ENCODE results near the gene ZNF705A. TPM values are rescaled to one million over a fixed set of nuclear protein-coding genes. Genes with fewer than 3 reads are reported as not detected.
"Not testable (repeated sequence)": the region's sequence is repeated elsewhere in the genome, so short reads cannot be mapped to it uniquely, and the experiment has no call there.

ZNF705A gene
- total RNA-seq, 2 experiments from 2014 or later: not detected

GRCh38 chr12:8146442-8146771 is 10.4 kb upstream of the ZNF705A start:
- Mint-ChIP-seq H3K9me3 (peaks cover 6% of the 10 kb centered on the region), H3K36me3 (ENCODE audit: low read depth) (peaks cover 8% of the 10 kb centered on the region), H3K27me3 (ENCODE audit: low read depth) (peaks cover 3% of the 10 kb centered on the region), H3K4me3 (no peak overlapping the region), H3K4me1 (ENCODE audit: low read depth) (no peaks in the 10 kb centered on the region), H3K27ac (no peak overlapping the region)
- no peak for DNase-seq
- CTCF ChIA-PET: no interaction called here
- intact Hi-C loops (cut with micrococcal nuclease): no loop called here

GRCh38 chr12:8154526-8154925 is 2.3 kb upstream of the ZNF705A start:
- no peaks in the 10 kb centered on the region for H3K27me3 Mint-ChIP-seq (ENCODE audit: low read depth)
- no peak overlapping the region for H3K27ac Mint-ChIP-seq
- no peaks in the 10 kb centered on the region for H3K9me3 Mint-ChIP-seq

GRCh38 chr12:8156416-8156815 is 399 bp upstream of the ZNF705A start:
- Mint-ChIP-seq H3K4me1 (ENCODE audit: low read depth) (peaks cover 26% of the 10 kb centered on the region), H3K27me3 (ENCODE audit: low read depth) (no peaks in the 10 kb centered on the region), H3K36me3 (ENCODE audit: low read depth) (no peaks in the 10 kb centered on the region), H3K27ac (no peak overlapping the region), H3K4me3 (no peak overlapping the region), H3K9me3 (no peaks in the 10 kb centered on the region)
- CTCF ChIA-PET: interaction anchor here (0.6 kb wide), 1 partner anchor 894 kb away, joined by 3 read pairs; no protein-coding TSS in a partner anchor
- intact Hi-C loops (cut with micrococcal nuclease): loop anchor here (10.0 kb wide), 1 partner anchor 48 kb away; no protein-coding TSS in a partner anchor
- DNase-seq: no peak

More at GRCh38 chr12:8154526-8154925, 2.3 kb upstream of the ZNF705A start:
- intact Hi-C loops (cut with micrococcal nuclease): loop anchor here (10.0 kb wide), 1 partner anchor 50 kb away; no protein-coding TSS in a partner anchor
- CTCF ChIA-PET: interaction anchor here (0.5 to 0.7 kb wide), 2 partner anchors 84 to 403 kb away, joined by 3 read pairs; no protein-coding TSS in a partner anchor
- peak; percentile 12 for DNase-seq
- peaks cover 26% of the 10 kb centered on the region for H3K4me1 Mint-ChIP-seq (ENCODE audit: low read depth)
- no peaks in the 10 kb centered on the region for H3K36me3 Mint-ChIP-seq (ENCODE audit: low read depth)
- no peak overlapping the region for H3K4me3 Mint-ChIP-seq

- no peak for DNase-seq
- peaks cover 26% of the 10 kb centered on the region for H3K4me1 Mint-ChIP-seq (ENCODE audit: low read depth)
- intact Hi-C loops (cut with micrococcal nuclease): loop anchor here (10.0 kb wide), 1 partner anchor 47 kb away; no protein-coding TSS in a partner anchor
- H3K36me3 Mint-ChIP-seq (ENCODE audit: low read depth): no peaks in the 10 kb centered on the region
- H3K27me3 Mint-ChIP-seq (ENCODE audit: low read depth): no peaks in the 10 kb centered on the region
- H3K4me3 Mint-ChIP-seq: no peak overlapping the region
- H3K9me3 Mint-ChIP-seq: no peaks in the 10 kb centered on the region
- H3K27ac Mint-ChIP-seq: no peak overlapping the region
- CTCF ChIA-PET: no interaction called here
These were observed 826 bp downstream of the ZNF705A start for GRCh38 chr12:8157484-8158198.

GRCh38 chr12:8172911-8173310 is 16.1 kb downstream of the ZNF705A start:
- CTCF ChIA-PET; H3K27me3 Mint-ChIP-seq (ENCODE audit: low read depth); H3K9me3 Mint-ChIP-seq; H3K27ac Mint-ChIP-seq; H3K4me3 Mint-ChIP-seq; H3K4me1 Mint-ChIP-seq (ENCODE audit: low read depth); DNase-seq; intact Hi-C loops (cut with micrococcal nuclease); H3K36me3 Mint-ChIP-seq (ENCODE audit: low read depth): not testable (repeated sequence)

GRCh38 chr12:8179989-8180585 is 23.3 kb downstream of the ZNF705A start:
- DNase-seq: peak; percentile 89
- peak overlapping the region; percentile 74 for H3K27ac Mint-ChIP-seq
- CTCF ChIA-PET: interaction anchor here (0.7 kb wide), 1 partner anchor 63 kb away, joined by 3 read pairs; no protein-coding TSS in a partner anchor
- H3K9me3 Mint-ChIP-seq; H3K36me3 Mint-ChIP-seq (ENCODE audit: low read depth); H3K27me3 Mint-ChIP-seq (ENCODE audit: low read depth): not testable (repeated sequence)
- intact Hi-C loops (cut with micrococcal nuclease): loop anchor here (1.0 to 10.0 kb wide), 4 partner anchors 51 to 145 kb away; partner anchors contain the start of gene FOXJ2
- H3K4me1 Mint-ChIP-seq (ENCODE audit: low read depth): peaks cover 15% of the 10 kb centered on the region
- H3K4me3 Mint-ChIP-seq: peak overlapping the region; percentile 79

GRCh38 chr12:8181271-8181670 is 24.5 kb downstream of the ZNF705A start:
- H3K27ac Mint-ChIP-seq; H3K27me3 Mint-ChIP-seq (ENCODE audit: low read depth); H3K9me3 Mint-ChIP-seq; H3K36me3 Mint-ChIP-seq (ENCODE audit: low read depth): not testable (repeated sequence)
- Mint-ChIP-seq H3K4me1 (ENCODE audit: low read depth) (peaks cover 15% of the 10 kb centered on the region), H3K4me3 (peak overlapping the region; percentile 79)
- intact Hi-C loops (cut with micrococcal nuclease): loop anchor here (2.0 to 10.0 kb wide), 2 partner anchors 56 to 146 kb away; partner anchors contain the start of gene FOXJ2
- peak; percentile 12 for DNase-seq
- CTCF ChIA-PET: interaction anchor here (0.6 to 1.3 kb wide), 2 partner anchors 72 to 209 kb away, joined by 4 to 5 read pairs; no protein-coding TSS in a partner anchor

GRCh38 chr12:8182923-8183322 is 26.1 kb downstream of the ZNF705A start:
- DNase-seq; H3K4me3 Mint-ChIP-seq; H3K27ac Mint-ChIP-seq; H3K27me3 Mint-ChIP-seq (ENCODE audit: low read depth); H3K36me3 Mint-ChIP-seq (ENCODE audit: low read depth); H3K9me3 Mint-ChIP-seq: not testable (repeated sequence)
- intact Hi-C loops (cut with micrococcal nuclease): loop anchor here (10.0 kb wide), 1 partner anchor 148 kb away; the partner anchor contains the start of gene FOXJ2
- H3K4me1 Mint-ChIP-seq (ENCODE audit: low read depth): peaks cover 15% of the 10 kb centered on the region
- CTCF ChIA-PET: interaction anchor here (0.6 kb wide), 1 partner anchor 541 kb away, joined by 4 read pairs; no protein-coding TSS in a partner anchor

- H3K9me3 Mint-ChIP-seq; H3K4me3 Mint-ChIP-seq; DNase-seq; H3K27me3 Mint-ChIP-seq (ENCODE audit: low read depth); H3K36me3 Mint-ChIP-seq (ENCODE audit: low read depth); H3K27ac Mint-ChIP-seq; CTCF ChIA-PET: not testable (repeated sequence)
- intact Hi-C loops (cut with micrococcal nuclease): loop anchor here (10.0 kb wide), 1 partner anchor 149 kb away; the partner anchor contains the start of gene FOXJ2
- H3K4me1 Mint-ChIP-seq (ENCODE audit: low read depth): peaks cover 15% of the 10 kb centered on the region
These were observed 26.5 kb downstream of the ZNF705A start for GRCh38 chr12:8183346-8183745.

- H3K4me3 Mint-ChIP-seq; H3K36me3 Mint-ChIP-seq (ENCODE audit: low read depth); H3K27ac Mint-ChIP-seq; H3K9me3 Mint-ChIP-seq; H3K27me3 Mint-ChIP-seq (ENCODE audit: low read depth); DNase-seq; CTCF ChIA-PET: not testable (repeated sequence)
- intact Hi-C loops (cut with micrococcal nuclease): loop anchor here (10.0 kb wide), 1 partner anchor 149 kb away; the partner anchor contains the start of gene FOXJ2
- peaks cover 15% of the 10 kb centered on the region for H3K4me1 Mint-ChIP-seq (ENCODE audit: low read depth)
These were observed 27.4 kb downstream of the ZNF705A start for GRCh38 chr12:8184206-8184605.

GRCh38 chr12:8188088-8188487 is 31.3 kb downstream of the ZNF705A start:
- intact Hi-C loops (cut with micrococcal nuclease): loop anchor here (10.0 kb wide), 1 partner anchor 153 kb away; the partner anchor contains the start of gene FOXJ2
- H3K36me3 Mint-ChIP-seq (ENCODE audit: low read depth); H3K9me3 Mint-ChIP-seq; DNase-seq; H3K27me3 Mint-ChIP-seq (ENCODE audit: low read depth); H3K27ac Mint-ChIP-seq; H3K4me1 Mint-ChIP-seq (ENCODE audit: low read depth); CTCF ChIA-PET; H3K4me3 Mint-ChIP-seq: not testable (repeated sequence)

GRCh38 chr12:8197685-8198308 is 41.0 kb downstream of the ZNF705A start:
- intact Hi-C loops (cut with micrococcal nuclease); H3K4me1 Mint-ChIP-seq (ENCODE audit: low read depth); H3K9me3 Mint-ChIP-seq; H3K36me3 Mint-ChIP-seq (ENCODE audit: low read depth); H3K4me3 Mint-ChIP-seq; H3K27ac Mint-ChIP-seq; H3K27me3 Mint-ChIP-seq (ENCODE audit: low read depth); DNase-seq: not testable (repeated sequence)
- CTCF ChIA-PET: interaction anchor here (0.7 kb wide), 1 partner anchor 565 kb away, joined by 3 read pairs; no protein-coding TSS in a partner anchor
